Activated CD4-positive, alpha-beta memory T cell treated with anti-CD3 and anti-CD28 coated beads for 36 hours (primary cell): ENCODE results near the gene RAPGEF4. TPM values are rescaled to one million over a fixed set of nuclear protein-coding genes. Genes with fewer than 3 reads are reported as not detected.

Source experiments
- CTCF ChIA-PET: fragments of 350-600 bp; sonication (Branson Sonifier 250); formaldehyde crosslinking; loops from one replicate; lab custom pipeline; 2021; ENCODE audit warnings: antibody characterized with exemption, inconsistent platforms; lab: Charles Lee
- POLR2A ChIA-PET: fragments of 350-600 bp; sonication (Branson Sonifier 250); formaldehyde crosslinking; loops from one replicate; lab custom pipeline; 2021; ENCODE audit warnings: antibody characterized with exemption; lab: Charles Lee
- DNase-seq: peaks from one replicate; pipeline ENCODE4 v3.0.0-alpha.2; 2020
- H3K27ac Mint-ChIP-seq: one replicate; pipeline ENCODE4 v1.8.0; 2021; ENCODE audit warnings: mixed read lengths
- H3K27me3 Mint-ChIP-seq: one replicate; pipeline ENCODE4 v1.8.0; 2021; ENCODE audit warnings: mixed read lengths
- H3K36me3 Mint-ChIP-seq: one replicate; pipeline ENCODE4 v1.8.0; 2021; ENCODE audit warnings: mixed read lengths
- H3K4me1 Mint-ChIP-seq: one replicate; pipeline ENCODE4 v1.8.0; 2021; ENCODE audit warnings: low read depth, mixed read lengths
- H3K4me3 Mint-ChIP-seq: one replicate; pipeline ENCODE4 v1.8.0; 2021; ENCODE audit warnings: mild to moderate bottlenecking, mixed read lengths
- H3K9me3 Mint-ChIP-seq: one replicate; pipeline ENCODE4 v1.8.0; 2021; ENCODE audit warnings: mixed read lengths
- intact Hi-C: fragments of 100-400 bp; cut with micrococcal nuclease; formaldehyde crosslinking; loops from one replicate; pipeline ENCODE4 v1.15.1; 2023
- total RNA-seq, 2 experiments: library from RNA; stranded (reverse); gene quantifications; one replicate each; pipeline ENCODE4 v1.2.3, GENCODE V29; 2021

Gene RAPGEF4
- total RNA-seq, 2 experiments from 2014 or later, result 0.21 TPM; not detected in 1

DNA sequence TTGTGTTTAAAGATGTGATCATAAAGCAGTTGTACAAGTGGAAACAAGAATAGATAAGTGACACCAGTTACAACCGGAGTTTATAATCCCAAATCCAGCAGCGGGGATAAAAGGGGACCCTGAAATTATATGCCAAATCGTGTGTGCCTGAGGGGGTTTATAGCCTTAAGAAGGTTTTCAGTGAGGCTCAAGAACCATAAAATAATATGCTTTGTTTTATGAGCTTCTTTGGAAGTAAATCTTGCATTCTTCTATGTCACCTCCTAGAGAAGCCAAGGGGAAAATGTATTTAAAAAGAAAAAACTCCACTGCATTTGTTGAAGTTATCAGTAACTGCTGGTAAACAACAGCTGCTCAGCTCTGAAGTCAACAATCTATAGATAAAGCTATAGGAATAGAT is 314.2 kb downstream of the RAPGEF4 start:
- Mint-ChIP-seq H3K4me3 (no peak overlapping the region), H3K27me3 (peaks cover 25% of the 10 kb centered on the region)
- CTCF ChIA-PET, result interaction anchor here (0.8 to 2.3 kb wide), 2 partner anchors 9 to 21 kb away, joined by 3 to 9 read pairs; no protein-coding TSS in a partner anchor

GRCh38 chr2:173050684-173051083 is 315.0 kb downstream of the RAPGEF4 start:
- Mint-ChIP-seq H3K9me3 (no peaks in the 10 kb centered on the region), H3K4me3 (no peak overlapping the region), H3K27ac (no peak overlapping the region), H3K36me3 (no peaks in the 10 kb centered on the region), H3K4me1 (peaks cover 15% of the 10 kb centered on the region), H3K27me3 (peaks cover 25% of the 10 kb centered on the region)
- ChIA-PET POLR2A (no interaction called here), CTCF (interaction anchor here (2.3 kb wide), 1 partner anchor 22 kb away, joined by 9 read pairs; no protein-coding TSS in a partner anchor)
- DNase-seq, result no peak
- intact Hi-C loops, result no loop called here

More for the DNA sequence above, 314.2 kb downstream of the RAPGEF4 start:
- Mint-ChIP-seq H3K9me3 (no peaks in the 10 kb centered on the region), H3K27ac (no peak overlapping the region), H3K36me3 (no peaks in the 10 kb centered on the region), H3K4me1 (peaks cover 15% of the 10 kb centered on the region)
- POLR2A ChIA-PET, result interaction anchor here (1.0 kb wide), 1 partner anchor 102 kb away, joined by 3 read pairs; no protein-coding TSS in a partner anchor
- DNase-seq, result no peak
- intact Hi-C loops, result loop anchor here (1.0 to 2.0 kb wide), 6 partner anchors 25 to 236 kb away; partner anchors contain the start of gene MAP3K20

DNA sequence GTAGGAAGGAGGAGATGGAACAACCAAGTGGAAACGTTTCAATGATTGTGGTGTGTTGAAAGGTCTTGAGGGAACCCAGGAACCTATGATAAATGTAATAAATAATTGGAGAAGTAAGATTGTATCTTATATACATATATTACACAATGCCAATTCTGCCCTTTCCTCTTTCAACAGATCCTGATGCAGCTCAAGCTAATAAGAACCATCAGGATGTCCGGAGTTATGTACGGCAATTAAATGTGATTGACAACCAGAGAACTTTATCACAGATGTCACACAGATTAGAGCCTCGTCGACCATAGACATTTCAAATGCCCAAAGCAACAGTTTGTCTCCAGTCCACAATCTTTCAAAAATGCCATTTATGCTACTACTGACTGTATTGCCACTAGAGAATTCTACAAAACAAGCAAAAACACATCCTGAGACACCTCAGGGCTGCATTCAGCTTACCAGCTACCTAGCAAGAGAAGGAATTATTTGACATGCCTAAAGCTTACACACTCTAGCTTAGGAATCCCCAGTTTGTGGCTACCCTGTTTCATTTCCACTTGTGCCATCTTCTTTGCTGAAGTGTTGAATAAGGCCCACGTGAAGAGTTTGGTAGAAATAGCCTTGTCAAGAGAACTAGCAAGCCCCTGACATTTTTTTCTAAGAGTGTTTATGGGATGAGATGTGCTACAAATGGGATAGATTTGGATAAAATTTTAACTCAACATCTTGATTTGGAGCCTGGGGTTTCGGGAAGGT is 316.0 kb downstream of the RAPGEF4 start:
- Mint-ChIP-seq H3K27me3 (peaks cover 26% of the 10 kb centered on the region), H3K4me3 (no peak overlapping the region), H3K27ac (no peak overlapping the region), H3K4me1 (peaks cover 15% of the 10 kb centered on the region), H3K9me3 (no peaks in the 10 kb centered on the region), H3K36me3 (no peaks in the 10 kb centered on the region)
- intact Hi-C loops, result no loop called here
- no peak for DNase-seq
- ChIA-PET CTCF (no interaction called here), POLR2A (no interaction called here)

DNA sequence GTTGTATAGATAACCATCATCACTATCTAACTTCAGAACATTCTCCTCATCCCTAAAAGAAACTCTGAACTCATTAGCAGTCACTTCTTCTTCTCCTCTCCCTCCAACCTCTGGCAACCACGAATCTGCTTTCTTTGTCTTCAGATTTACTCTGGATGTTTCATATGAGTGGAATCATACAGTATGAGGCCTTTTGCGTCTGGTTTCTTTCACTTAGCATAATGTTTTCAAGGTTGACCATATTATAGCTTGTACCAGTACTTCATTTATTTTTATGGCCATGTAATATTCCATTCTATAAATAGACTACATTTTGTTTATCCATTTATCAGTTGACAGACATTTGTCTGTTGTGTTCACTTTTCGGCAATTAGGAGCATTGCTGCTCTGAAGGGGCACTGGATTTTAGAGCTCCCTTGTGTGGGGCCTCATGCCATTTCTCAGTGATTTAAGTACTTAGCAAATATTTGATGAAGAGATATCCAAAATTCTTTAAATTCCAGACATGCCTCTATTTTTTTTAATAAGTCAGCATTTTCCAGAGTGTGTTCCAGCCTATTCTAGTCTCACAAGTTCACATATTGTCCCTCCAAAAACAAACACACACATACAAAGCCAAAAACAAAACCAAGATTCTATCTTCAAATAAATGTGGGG is 317.5 kb downstream of the RAPGEF4 start:
- ChIA-PET POLR2A (no interaction called here), CTCF (interaction anchor here (0.6 kb wide), 1 partner anchor 1128 kb away, joined by 3 read pairs; no protein-coding TSS in a partner anchor)
- H3K9me3 Mint-ChIP-seq, result no peaks in the 10 kb centered on the region
- H3K36me3 Mint-ChIP-seq, result no peaks in the 10 kb centered on the region
- intact Hi-C loops, result no loop called here
- no peak overlapping the region for H3K27ac Mint-ChIP-seq
- peaks cover 15% of the 10 kb centered on the region for H3K4me1 Mint-ChIP-seq
- no peak for DNase-seq
- H3K27me3 Mint-ChIP-seq, result peaks cover 25% of the 10 kb centered on the region
- no peak overlapping the region for H3K4me3 Mint-ChIP-seq

GRCh38 chr2:173054466-173054865 is 318.8 kb downstream of the RAPGEF4 start:
- no peak overlapping the region for H3K27ac Mint-ChIP-seq
- ChIA-PET CTCF (interaction anchor here (0.6 to 1.1 kb wide), 2 partner anchors 24 to 27 kb away, joined by 3 read pairs; no protein-coding TSS in a partner anchor), POLR2A (no interaction called here)
- intact Hi-C loops, result no loop called here
- H3K4me3 Mint-ChIP-seq, result no peak overlapping the region
- peaks cover 27% of the 10 kb centered on the region for H3K27me3 Mint-ChIP-seq
- no peaks in the 10 kb centered on the region for H3K36me3 Mint-ChIP-seq
- no peaks in the 10 kb centered on the region for H3K9me3 Mint-ChIP-seq
- DNase-seq, result no peak
- peaks cover 6% of the 10 kb centered on the region for H3K4me1 Mint-ChIP-seq

DNA sequence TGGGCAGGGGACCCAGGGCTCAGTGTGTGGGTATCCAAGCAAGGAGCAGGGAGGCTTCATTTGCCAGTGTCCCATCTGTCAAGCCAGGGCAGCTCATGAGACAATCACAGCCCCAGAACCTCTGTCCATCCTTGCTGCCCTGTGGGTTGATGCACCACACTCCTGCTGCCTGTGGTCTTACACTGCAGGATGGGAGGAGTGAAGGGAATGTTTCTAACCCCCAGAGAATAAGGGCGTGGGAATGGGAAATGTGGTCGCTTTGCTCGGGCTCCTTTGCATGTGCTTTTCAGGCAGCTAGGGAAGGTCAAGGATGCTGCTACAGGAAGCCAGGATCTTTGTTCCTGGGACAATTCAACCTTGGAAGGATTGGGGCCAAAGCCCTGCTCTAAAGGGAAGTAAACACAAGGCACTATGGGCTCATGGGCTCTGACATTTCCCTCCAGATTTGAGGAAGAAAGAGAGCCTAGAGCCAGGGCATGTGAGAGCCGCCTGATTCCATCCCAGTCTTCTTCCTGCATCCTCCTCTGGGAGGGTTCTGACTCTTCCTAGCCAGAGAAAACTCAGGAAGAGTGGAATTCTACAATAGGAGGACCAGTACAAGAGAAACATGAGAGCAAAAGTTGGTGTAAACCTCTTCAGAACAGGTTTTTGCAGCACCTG is 321.2 kb downstream of the RAPGEF4 start:
- intact Hi-C loops, result no loop called here
- CTCF ChIA-PET, result interaction anchor here (1.3 to 1.4 kb wide), 2 partner anchors 29 to 30 kb away, joined by 4 to 5 read pairs; no protein-coding TSS in a partner anchor

DNA sequence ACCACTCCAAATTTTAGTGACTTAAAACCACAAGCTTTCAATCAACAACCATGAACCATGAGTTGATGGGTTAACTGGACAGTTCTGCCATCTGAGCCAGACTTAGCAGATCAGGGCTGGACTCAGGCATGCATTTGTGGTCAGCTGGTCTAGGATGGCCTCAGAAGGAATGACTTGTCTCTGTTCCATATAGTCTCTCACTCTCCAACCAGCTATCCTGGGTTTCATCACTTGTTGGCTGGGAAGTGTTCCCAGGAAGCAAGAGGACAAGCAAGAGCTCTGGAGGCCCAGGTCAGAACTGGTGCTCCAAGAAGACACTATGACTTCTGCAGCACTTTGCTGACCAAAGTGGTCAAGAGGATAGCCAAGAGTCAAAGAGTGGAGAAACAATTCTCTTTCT is 322.5 kb downstream of the RAPGEF4 start:
- ChIA-PET CTCF (interaction anchor here (0.8 to 1.3 kb wide), 4 partner anchors 8 to 153 kb away, joined by 3 to 4 read pairs (median 3); no protein-coding TSS in a partner anchor), POLR2A (no interaction called here)
- no peak overlapping the region for H3K4me3 Mint-ChIP-seq

More for the DNA sequence above, 321.2 kb downstream of the RAPGEF4 start:
- Mint-ChIP-seq H3K9me3 (no peaks in the 10 kb centered on the region), H3K27me3 (peaks cover 16% of the 10 kb centered on the region), H3K4me3 (no peak overlapping the region), H3K36me3 (no peaks in the 10 kb centered on the region), H3K27ac (no peak overlapping the region), H3K4me1 (no peaks in the 10 kb centered on the region)
- no peak for DNase-seq
- POLR2A ChIA-PET, result no interaction called here

DNA sequence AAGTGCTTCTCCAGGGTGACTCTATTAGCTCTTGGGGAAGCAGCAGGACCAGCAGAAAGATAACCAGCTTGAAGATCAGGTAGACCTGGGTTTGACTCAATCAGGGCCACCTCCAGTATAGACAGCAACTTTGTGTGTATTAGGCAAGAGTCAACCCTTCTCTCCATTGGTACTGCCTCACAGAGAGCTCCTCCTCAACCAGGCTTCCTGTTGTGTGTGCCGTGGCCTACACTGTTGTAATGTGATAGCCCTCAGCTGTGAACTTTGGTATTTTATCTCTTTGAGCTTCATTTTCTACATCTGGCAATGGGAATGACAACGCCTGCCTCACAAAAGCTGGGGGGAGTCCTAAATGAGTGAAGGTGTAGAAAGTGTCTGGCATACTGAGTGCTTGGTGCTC is 323.0 kb downstream of the RAPGEF4 start:
- Mint-ChIP-seq H3K27me3 (peaks cover 7% of the 10 kb centered on the region), H3K4me3 (no peak overlapping the region), H3K36me3 (no peaks in the 10 kb centered on the region), H3K27ac (no peak overlapping the region), H3K9me3 (no peaks in the 10 kb centered on the region), H3K4me1 (no peaks in the 10 kb centered on the region)
- intact Hi-C loops, result no loop called here
- POLR2A ChIA-PET, result no interaction called here
- CTCF ChIA-PET, result interaction anchor here (0.8 to 1.3 kb wide), 4 partner anchors 9 to 152 kb away, joined by 3 read pairs; no protein-coding TSS in a partner anchor
- no peak for DNase-seq

More for the DNA sequence above, 322.5 kb downstream of the RAPGEF4 start:
- H3K9me3 Mint-ChIP-seq, result no peaks in the 10 kb centered on the region
- H3K27ac Mint-ChIP-seq, result no peak overlapping the region
- H3K4me1 Mint-ChIP-seq, result no peaks in the 10 kb centered on the region
- H3K36me3 Mint-ChIP-seq, result no peaks in the 10 kb centered on the region
- peaks cover 11% of the 10 kb centered on the region for H3K27me3 Mint-ChIP-seq
- intact Hi-C loops, result no loop called here
- no peak for DNase-seq

DNA sequence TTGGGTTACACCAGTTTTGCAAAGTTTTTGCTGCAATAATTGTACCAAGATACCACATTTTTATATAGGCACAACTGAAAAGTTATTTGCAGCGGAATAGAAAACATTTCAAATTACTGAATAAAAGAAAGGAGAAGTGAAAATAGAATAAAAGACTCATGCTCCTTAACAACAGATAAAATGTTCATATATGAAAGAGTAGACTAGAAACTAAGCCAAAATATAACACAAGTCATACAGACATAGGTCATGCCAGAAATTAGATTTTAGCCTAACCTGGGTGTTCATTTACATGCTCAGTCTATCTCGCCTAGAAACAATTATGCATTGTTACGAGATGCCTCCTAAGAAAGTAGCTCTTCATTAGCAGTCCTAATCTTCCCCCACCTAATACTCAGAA is 323.6 kb downstream of the RAPGEF4 start:
- intact Hi-C loops, result no loop called here
- Mint-ChIP-seq H3K9me3 (no peaks in the 10 kb centered on the region), H3K4me1 (no peaks in the 10 kb centered on the region), H3K27ac (no peak overlapping the region), H3K4me3 (no peak overlapping the region), H3K27me3 (peaks cover 12% of the 10 kb centered on the region), H3K36me3 (no peaks in the 10 kb centered on the region)
- no peak for DNase-seq
- POLR2A ChIA-PET, result no interaction called here
- CTCF ChIA-PET, result interaction anchor here (1.2 kb wide), 2 partner anchors 9 to 31 kb away, joined by 3 read pairs; no protein-coding TSS in a partner anchor

DNA sequence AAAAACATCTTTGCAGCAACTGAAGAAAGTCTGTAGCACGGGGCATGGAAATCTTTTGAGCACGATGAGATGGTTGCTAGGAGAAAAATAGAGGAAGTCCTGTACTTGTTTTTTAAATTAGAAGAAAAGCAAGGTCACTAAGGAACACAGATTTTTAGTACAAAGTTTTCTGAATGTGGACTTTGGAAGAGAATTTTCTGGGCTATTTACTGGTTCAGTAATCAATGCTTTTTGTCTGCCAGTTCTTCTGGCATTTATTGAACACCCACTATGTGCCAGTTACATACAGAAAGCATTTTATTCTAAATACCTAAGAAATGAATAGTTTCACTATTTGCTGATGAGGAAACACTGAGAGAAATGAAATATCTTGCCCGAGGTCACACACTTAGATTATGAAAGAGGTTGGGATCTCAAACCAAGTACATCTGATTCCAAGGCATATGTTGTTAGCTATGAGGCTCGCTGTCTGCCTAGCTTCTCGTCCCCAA is 324.4 kb downstream of the RAPGEF4 start:
- no peaks in the 10 kb centered on the region for H3K36me3 Mint-ChIP-seq
- H3K27ac Mint-ChIP-seq, result no peak overlapping the region
- no peaks in the 10 kb centered on the region for H3K9me3 Mint-ChIP-seq
- H3K4me3 Mint-ChIP-seq, result no peak overlapping the region
- H3K4me1 Mint-ChIP-seq, result no peaks in the 10 kb centered on the region
- H3K27me3 Mint-ChIP-seq, result peaks cover 14% of the 10 kb centered on the region
- ChIA-PET CTCF (interaction anchor here (1.2 kb wide), 1 partner anchor 32 kb away, joined by 3 read pairs; no protein-coding TSS in a partner anchor), POLR2A (no interaction called here)
- DNase-seq, result no peak
- intact Hi-C loops, result no loop called here

DNA sequence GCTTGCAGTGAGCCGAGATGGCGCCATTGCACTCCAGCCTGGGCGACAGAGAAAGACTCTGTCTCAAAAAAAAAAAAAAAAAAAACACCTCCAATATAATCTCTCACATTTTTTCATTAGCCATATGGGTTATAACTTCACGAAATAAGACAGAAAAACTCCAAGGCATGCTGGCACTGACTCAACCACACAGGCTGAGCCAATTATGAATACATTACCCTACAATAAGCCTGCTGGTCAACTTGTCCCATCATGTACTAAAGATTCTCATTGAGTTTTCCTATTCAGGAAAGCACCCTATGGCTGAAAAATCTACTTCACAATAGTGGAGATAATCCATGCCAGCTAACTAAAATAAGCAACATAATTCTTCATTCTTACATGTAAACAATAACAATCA is 327.2 kb downstream of the RAPGEF4 start:
- intact Hi-C loops, result no loop called here
- no peaks in the 10 kb centered on the region for H3K36me3 Mint-ChIP-seq
- H3K27ac Mint-ChIP-seq, result no peak overlapping the region
- ChIA-PET CTCF (interaction anchor here (1.2 kb wide), 1 partner anchor 35 kb away, joined by 3 read pairs; no protein-coding TSS in a partner anchor), POLR2A (no interaction called here)
- no peaks in the 10 kb centered on the region for H3K9me3 Mint-ChIP-seq
- DNase-seq, result no peak
- no peaks in the 10 kb centered on the region for H3K4me1 Mint-ChIP-seq
- no peak overlapping the region for H3K4me3 Mint-ChIP-seq
- peaks cover 19% of the 10 kb centered on the region for H3K27me3 Mint-ChIP-seq
